Hepatocyte (in vitro differentiated cells): ENCODE measurements around the gene THBS2.

ENCODE experiments used
- EZH2 ChIP-seq: fragments of 200-600 bp; sonication (generic); IDR thresholded peaks from 2 replicates; pipeline ENCODE4 v1.6.1; 2016; ENCODE audit warnings: antibody characterized with exemption, mild to moderate bottlenecking, borderline replicate concordance
- TF ChIP-seq, protein P1 (sequence below): fragments of 200-600 bp; sonication (generic); IDR thresholded peaks from 2 replicates; pipeline ENCODE4 v1.5.1; 2016; ENCODE audit warnings: antibody characterized with exemption, mild to moderate bottlenecking; ENCODE audit not compliant: poor library complexity

DNA sequence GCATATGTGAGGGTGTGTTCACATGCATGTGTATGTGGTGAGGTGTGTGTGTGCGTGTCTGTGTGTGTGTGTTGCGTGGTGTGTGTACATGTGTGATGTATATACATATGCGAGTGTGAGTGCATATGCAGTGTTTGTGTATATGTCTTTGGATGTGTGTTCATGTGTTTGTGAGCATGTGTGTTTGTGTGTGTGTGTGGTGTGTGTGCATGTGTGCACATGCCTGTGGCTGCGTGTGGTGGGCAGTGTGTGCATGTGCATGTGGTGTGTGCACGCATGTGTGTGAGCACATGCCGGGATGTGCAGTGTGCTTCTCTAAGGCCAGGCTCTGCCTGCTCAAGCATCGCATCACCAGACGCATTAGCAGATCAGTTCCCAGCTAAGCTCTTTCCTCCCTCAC, 5.7 kb downstream of the THBS2 start:
- TF ChIP-seq EZH2, result no peak
- TF ChIP-seq, protein P1, sequence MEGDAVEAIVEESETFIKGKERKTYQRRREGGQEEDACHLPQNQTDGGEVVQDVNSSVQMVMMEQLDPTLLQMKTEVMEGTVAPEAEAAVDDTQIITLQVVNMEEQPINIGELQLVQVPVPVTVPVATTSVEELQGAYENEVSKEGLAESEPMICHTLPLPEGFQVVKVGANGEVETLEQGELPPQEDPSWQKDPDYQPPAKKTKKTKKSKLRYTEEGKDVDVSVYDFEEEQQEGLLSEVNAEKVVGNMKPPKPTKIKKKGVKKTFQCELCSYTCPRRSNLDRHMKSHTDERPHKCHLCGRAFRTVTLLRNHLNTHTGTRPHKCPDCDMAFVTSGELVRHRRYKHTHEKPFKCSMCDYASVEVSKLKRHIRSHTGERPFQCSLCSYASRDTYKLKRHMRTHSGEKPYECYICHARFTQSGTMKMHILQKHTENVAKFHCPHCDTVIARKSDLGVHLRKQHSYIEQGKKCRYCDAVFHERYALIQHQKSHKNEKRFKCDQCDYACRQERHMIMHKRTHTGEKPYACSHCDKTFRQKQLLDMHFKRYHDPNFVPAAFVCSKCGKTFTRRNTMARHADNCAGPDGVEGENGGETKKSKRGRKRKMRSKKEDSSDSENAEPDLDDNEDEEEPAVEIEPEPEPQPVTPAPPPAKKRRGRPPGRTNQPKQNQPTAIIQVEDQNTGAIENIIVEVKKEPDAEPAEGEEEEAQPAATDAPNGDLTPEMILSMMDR, result no peak
